GM12875 (cell line): ENCODE measurements around the gene AMH.

Source experiments
- H3K4me3 ChIP-seq: one replicate; pipeline ENCODE4 v1.5.1; 2011; ENCODE audit warnings: low read depth, low read length, control low read depth
- CTCF ChIP-seq: IDR thresholded peaks from 2 replicates; pipeline ENCODE4 v1.5.1; 2011; ENCODE audit warnings: low read depth, mild to moderate bottlenecking, control low read depth, inconsistent platforms, low read length, moderate library complexity, borderline replicate concordance; ENCODE audit not compliant: insufficient read depth

The AMH gene

GRCh38 chr19:2213799-2214198 lies 35.3 kb upstream of the AMH start:
- no peak overlapping the region for H3K4me3 ChIP-seq
- no peak for TF ChIP-seq CTCF

- no peak for TF ChIP-seq CTCF
- no peak overlapping the region for H3K4me3 ChIP-seq
Measured at GRCh38 chr19:2214251-2214650, 34.9 kb upstream of the AMH start.

GRCh38 chr19:2215281-2215751 lies 33.8 kb upstream of the AMH start:
- TF ChIP-seq CTCF: no peak
- no peak overlapping the region for H3K4me3 ChIP-seq

GRCh38 chr19:2216361-2217225 lies 32.5 kb upstream of the AMH start:
- H3K4me3 ChIP-seq: no peak overlapping the region
- no peak for TF ChIP-seq CTCF

GRCh38 chr19:2217591-2217990 lies 31.5 kb upstream of the AMH start:
- no peak overlapping the region for H3K4me3 ChIP-seq
- TF ChIP-seq CTCF: no peak

- no peak for TF ChIP-seq CTCF
- no peak overlapping the region for H3K4me3 ChIP-seq
Measured at GRCh38 chr19:2219726-2220125, 29.4 kb upstream of the AMH start.

GRCh38 chr19:2221250-2221831 lies 27.8 kb upstream of the AMH start:
- no peak for TF ChIP-seq CTCF
- no peak overlapping the region for H3K4me3 ChIP-seq
